Activated naive CD4-positive, alpha-beta T cell treated with anti-CD3 and anti-CD28 coated beads, Interleukin-2, amount 10 ng/mL, durations not matched to agents 7 days and 5 days (primary cell): Measurements from ENCODE around the gene DYNC2H1.

Experiments used
- CTCF ChIA-PET: fragments of 350-600 bp; sonication (Branson Sonifier 250); formaldehyde crosslinking; loops from one replicate; lab custom pipeline; 2021; ENCODE audit warnings: antibody characterized with exemption; lab: Charles Lee
- DNase-seq: peaks from one replicate; pipeline ENCODE4 v3.0.0-alpha.2; 2020
- H3K27ac Mint-ChIP-seq: one replicate; pipeline ENCODE4 v1.8.0; 2021; ENCODE audit warnings: mild to moderate bottlenecking, moderate library complexity, mixed read lengths
- H3K27me3 Mint-ChIP-seq: one replicate; pipeline ENCODE4 v1.8.0; 2021; ENCODE audit warnings: mild to moderate bottlenecking, mixed read lengths
- H3K36me3 Mint-ChIP-seq: one replicate; pipeline ENCODE4 v1.8.0; 2021; ENCODE audit warnings: mixed read lengths
- H3K4me1 Mint-ChIP-seq: one replicate; pipeline ENCODE4 v1.8.0; 2021; ENCODE audit warnings: mixed read lengths
- H3K4me3 Mint-ChIP-seq: one replicate; pipeline ENCODE4 v1.8.0; 2021; ENCODE audit warnings: mild to moderate bottlenecking, moderate library complexity, mixed read lengths
- H3K9me3 Mint-ChIP-seq: one replicate; pipeline ENCODE4 v1.8.0; 2021; ENCODE audit warnings: mixed read lengths

DYNC2H1 gene

GRCh38 chr11:103274025-103274424, 164.8 kb downstream of the DYNC2H1 start:
- Mint-ChIP-seq H3K4me3 (no peak overlapping the region), H3K36me3 (no peaks in the 10 kb centered on the region), H3K9me3 (no peaks in the 10 kb centered on the region), H3K4me1 (no peaks in the 10 kb centered on the region), H3K27ac (no peak overlapping the region), H3K27me3 (no peaks in the 10 kb centered on the region)
- no peak for DNase-seq
- CTCF ChIA-PET, result no interaction called here

DNA sequence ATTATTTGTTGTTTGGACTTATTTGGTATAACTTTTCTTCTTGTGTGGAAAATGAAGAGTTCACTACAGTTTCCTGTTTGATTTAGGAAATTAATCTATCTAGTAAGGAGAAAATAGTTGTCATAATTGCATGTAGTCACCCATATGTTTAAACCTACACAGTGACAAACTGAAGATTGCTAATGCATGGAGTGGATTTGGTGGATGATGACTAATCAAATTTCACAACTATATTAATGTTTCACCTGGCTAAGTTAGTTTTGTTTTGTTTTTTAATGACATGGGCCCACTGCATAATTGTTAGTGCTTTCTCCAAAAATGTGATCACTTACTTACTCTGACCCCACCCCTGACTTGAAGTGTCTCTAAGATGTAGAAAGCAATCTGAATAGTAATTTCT, 170.6 kb downstream of the DYNC2H1 start:
- DNase-seq, result no peak
- CTCF ChIA-PET, result no interaction called here
- Mint-ChIP-seq H3K4me1 (no peaks in the 10 kb centered on the region), H3K36me3 (no peaks in the 10 kb centered on the region), H3K27ac (no peak overlapping the region), H3K9me3 (no peaks in the 10 kb centered on the region), H3K27me3 (no peaks in the 10 kb centered on the region), H3K4me3 (no peak overlapping the region)

- H3K27ac Mint-ChIP-seq, result no peak overlapping the region
- DNase-seq, result no peak
- H3K4me1 Mint-ChIP-seq, result no peaks in the 10 kb centered on the region
- H3K36me3 Mint-ChIP-seq, result no peaks in the 10 kb centered on the region
- CTCF ChIA-PET, result no interaction called here
- no peaks in the 10 kb centered on the region for H3K9me3 Mint-ChIP-seq
- no peaks in the 10 kb centered on the region for H3K27me3 Mint-ChIP-seq
- no peak overlapping the region for H3K4me3 Mint-ChIP-seq
These were observed 172.1 kb downstream of the DYNC2H1 start for GRCh38 chr11:103281301-103281700.

DNA sequence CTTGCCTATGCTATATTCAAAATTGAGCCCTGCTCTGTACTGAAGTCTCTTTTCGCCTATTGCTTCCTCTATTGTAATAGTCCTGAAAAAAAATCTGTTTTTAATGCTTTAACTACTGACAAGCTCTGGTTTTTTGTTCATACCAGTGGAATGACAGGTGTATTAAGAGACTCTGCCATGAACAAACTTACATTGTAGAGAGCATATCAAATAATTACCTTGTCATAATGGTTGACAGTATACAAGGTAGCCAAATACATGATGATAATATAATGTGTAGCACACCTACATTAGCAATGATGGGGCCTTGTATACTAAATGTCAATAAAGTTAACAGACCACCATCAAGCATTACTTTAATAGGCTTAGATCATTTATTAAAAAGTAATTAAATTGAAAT, 175.0 kb downstream of the DYNC2H1 start:
- H3K9me3 Mint-ChIP-seq, result no peaks in the 10 kb centered on the region
- no peak overlapping the region for H3K27ac Mint-ChIP-seq
- no peak overlapping the region for H3K4me3 Mint-ChIP-seq
- H3K36me3 Mint-ChIP-seq, result no peaks in the 10 kb centered on the region
- H3K27me3 Mint-ChIP-seq, result no peaks in the 10 kb centered on the region
- no peak for DNase-seq
- H3K4me1 Mint-ChIP-seq, result no peaks in the 10 kb centered on the region
- CTCF ChIA-PET, result no interaction called here

- Mint-ChIP-seq H3K4me3 (no peak overlapping the region), H3K36me3 (no peaks in the 10 kb centered on the region), H3K27me3 (no peaks in the 10 kb centered on the region), H3K9me3 (peaks cover 28% of the 10 kb centered on the region), H3K4me1 (no peaks in the 10 kb centered on the region), H3K27ac (no peak overlapping the region)
- no peak for DNase-seq
- CTCF ChIA-PET, result no interaction called here
These were observed 185.3 kb downstream of the DYNC2H1 start for GRCh38 chr11:103294516-103294915.

GRCh38 chr11:103295704-103296103, 186.5 kb downstream of the DYNC2H1 start:
- Mint-ChIP-seq H3K27me3 (no peaks in the 10 kb centered on the region), H3K4me1 (no peaks in the 10 kb centered on the region), H3K9me3 (peaks cover 28% of the 10 kb centered on the region), H3K27ac (no peak overlapping the region), H3K36me3 (no peaks in the 10 kb centered on the region), H3K4me3 (no peak overlapping the region)
- DNase-seq, result no peak
- CTCF ChIA-PET, result no interaction called here

- CTCF ChIA-PET, result no interaction called here
- DNase-seq, result no peak
- H3K4me1 Mint-ChIP-seq, result no peaks in the 10 kb centered on the region
- H3K27me3 Mint-ChIP-seq, result no peaks in the 10 kb centered on the region
- no peak overlapping the region for H3K27ac Mint-ChIP-seq
- no peaks in the 10 kb centered on the region for H3K36me3 Mint-ChIP-seq
- peaks cover 23% of the 10 kb centered on the region for H3K9me3 Mint-ChIP-seq
- H3K4me3 Mint-ChIP-seq, result no peak overlapping the region
These were observed 188.7 kb downstream of the DYNC2H1 start for GRCh38 chr11:103297900-103298299.

GRCh38 chr11:103315248-103315647, 206.0 kb downstream of the DYNC2H1 start:
- H3K27ac Mint-ChIP-seq, result no peak overlapping the region
- H3K9me3 Mint-ChIP-seq, result no peaks in the 10 kb centered on the region
- no peak overlapping the region for H3K4me3 Mint-ChIP-seq
- DNase-seq, result no peak
- no peaks in the 10 kb centered on the region for H3K27me3 Mint-ChIP-seq
- CTCF ChIA-PET, result interaction anchor here (1.2 kb wide), 1 partner anchor 10 kb away, joined by 5 read pairs; no protein-coding TSS in a partner anchor
- H3K36me3 Mint-ChIP-seq, result no peaks in the 10 kb centered on the region
- no peaks in the 10 kb centered on the region for H3K4me1 Mint-ChIP-seq

- H3K27me3 Mint-ChIP-seq, result no peaks in the 10 kb centered on the region
These were observed 207.9 kb downstream of the DYNC2H1 start for GRCh38 chr11:103317118-103317517.

GRCh38 chr11:103322821-103323220, 213.6 kb downstream of the DYNC2H1 start:
- Mint-ChIP-seq H3K36me3 (no peaks in the 10 kb centered on the region), H3K27ac (no peak overlapping the region), H3K4me3 (no peak overlapping the region), H3K27me3 (no peaks in the 10 kb centered on the region), H3K4me1 (peaks cover 7% of the 10 kb centered on the region), H3K9me3 (no peaks in the 10 kb centered on the region)
- DNase-seq, result no peak
- CTCF ChIA-PET, result no interaction called here

More at GRCh38 chr11:103317118-103317517, 207.9 kb downstream of the DYNC2H1 start:
- Mint-ChIP-seq H3K4me3 (no peak overlapping the region), H3K36me3 (no peaks in the 10 kb centered on the region), H3K9me3 (no peaks in the 10 kb centered on the region), H3K27ac (no peak overlapping the region), H3K4me1 (no peaks in the 10 kb centered on the region)
- DNase-seq, result no peak
- CTCF ChIA-PET, result no interaction called here

GRCh38 chr11:103325686-103326069, 216.5 kb downstream of the DYNC2H1 start:
- no peaks in the 10 kb centered on the region for H3K36me3 Mint-ChIP-seq

GRCh38 chr11:103326070-103326794, 217.0 kb downstream of the DYNC2H1 start:
- Mint-ChIP-seq H3K27me3 (peaks cover 4% of the 10 kb centered on the region), H3K27ac (no peak overlapping the region), H3K4me3 (no peak overlapping the region), H3K36me3 (no peaks in the 10 kb centered on the region), H3K4me1 (peaks cover 7% of the 10 kb centered on the region), H3K9me3 (no peaks in the 10 kb centered on the region)
- peak; percentile 34 for DNase-seq
- CTCF ChIA-PET, result interaction anchor here (1.0 to 1.9 kb wide), 4 partner anchors 13 to 280 kb away, joined by 4 to 5 read pairs (median 4); no protein-coding TSS in a partner anchor

More at GRCh38 chr11:103325686-103326069, 216.5 kb downstream of the DYNC2H1 start:
- CTCF ChIA-PET, result interaction anchor here (0.6 to 1.4 kb wide), 6 partner anchors 11 to 279 kb away, joined by 3 to 5 read pairs (median 4); no protein-coding TSS in a partner anchor
- Mint-ChIP-seq H3K27me3 (peaks cover 4% of the 10 kb centered on the region), H3K4me3 (no peak overlapping the region), H3K4me1 (peaks cover 7% of the 10 kb centered on the region), H3K27ac (no peak overlapping the region), H3K9me3 (no peaks in the 10 kb centered on the region)
- no peak for DNase-seq

GRCh38 chr11:103327721-103328120, 218.5 kb downstream of the DYNC2H1 start:
- Mint-ChIP-seq H3K4me1 (peaks cover 7% of the 10 kb centered on the region), H3K9me3 (no peaks in the 10 kb centered on the region), H3K4me3 (no peak overlapping the region), H3K27ac (no peak overlapping the region), H3K36me3 (no peaks in the 10 kb centered on the region), H3K27me3 (peaks cover 9% of the 10 kb centered on the region)
- CTCF ChIA-PET, result interaction anchor here (1.1 to 1.9 kb wide), 3 partner anchors 11 to 273 kb away, joined by 3 to 5 read pairs (median 4); no protein-coding TSS in a partner anchor
- no peak for DNase-seq

GRCh38 chr11:103332409-103332808, 223.2 kb downstream of the DYNC2H1 start:
- Mint-ChIP-seq H3K9me3 (no peaks in the 10 kb centered on the region), H3K27ac (no peak overlapping the region), H3K4me1 (no peaks in the 10 kb centered on the region), H3K4me3 (no peak overlapping the region), H3K27me3 (peaks cover 9% of the 10 kb centered on the region), H3K36me3 (no peaks in the 10 kb centered on the region)
- no peak for DNase-seq
- CTCF ChIA-PET, result interaction anchor here (0.6 kb wide), 1 partner anchor 129 kb away, joined by 3 read pairs; no protein-coding TSS in a partner anchor
